ENCODE measurements around the gene NFATC3. TPM values are rescaled to one million over a fixed set of nuclear protein-coding genes. Genes with fewer than 3 reads are reported as not detected.

NFATC3 gene
- total RNA-seq, 1 experiment from 2014 or later = 43.9 TPM

DNA sequence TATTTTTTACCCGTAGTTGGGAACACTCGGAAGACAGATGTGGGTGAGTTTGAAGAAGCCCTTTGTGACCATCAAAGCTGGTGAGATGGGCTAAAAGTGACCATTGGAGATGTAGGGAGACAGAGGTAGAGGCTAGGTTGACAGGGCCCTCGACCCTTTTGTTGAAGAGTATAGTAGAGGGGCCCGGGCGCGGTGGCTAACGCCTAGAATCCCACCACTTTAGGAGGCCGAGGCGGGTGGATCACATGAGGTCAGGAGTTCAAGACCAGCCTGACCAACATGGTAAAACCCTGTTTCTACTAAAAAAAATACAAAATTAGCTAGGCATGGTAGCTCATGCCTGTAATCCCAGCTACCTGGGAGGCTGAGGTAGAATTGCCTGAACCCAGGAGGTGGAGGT lies 16.2 kb upstream of the NFATC3 start:
- Mint-ChIP-seq H3K4me3 (ENCODE audit: unreplicated experiment) (no peak overlapping the region), H3K27me3 (ENCODE audit: insufficient read depth, unreplicated experiment) (no peaks in the 10 kb centered on the region), H3K27ac (ENCODE audit: unreplicated experiment) (no peak overlapping the region), H3K36me3 (ENCODE audit: insufficient read depth, unreplicated experiment) (peaks cover 39% of the 10 kb centered on the region), H3K9me3 (ENCODE audit: unreplicated experiment) (no peaks in the 10 kb centered on the region), H3K4me1 (ENCODE audit: low read depth, unreplicated experiment) (peaks cover 25% of the 10 kb centered on the region)
- Histone ChIP-seq H3K9me3 (no peaks in the 10 kb centered on the region), H3K27me3 (replicated peaks; ENCODE audit: control insufficient read depth, insufficient read depth, low read length) (no peaks in the 10 kb centered on the region), H3K4me3 (ENCODE audit: low read depth, low read length) (no peak overlapping the region), H3K4me1 (peaks cover 19% of the 10 kb centered on the region), H3K36me3 (ENCODE audit: control insufficient read depth, insufficient read depth, low read length) (peaks cover 4% of the 10 kb centered on the region)
- TF ChIP-seq CTCF (IDR thresholded peaks at IDR 0.05; ENCODE audit: insufficient read depth in 1 of 2, low read depth in 1 of 2, low read length in 1 of 2, severe bottlenecking in 1 of 2, unreplicated experiment in 1 of 2) = no peak
- no peak for DNase-seq
- ChIA-PET POLR2A (no interaction called here), CTCF (no interaction called here)
- intact Hi-C loops (cut with micrococcal nuclease; ENCODE audit: unreplicated experiment) = loop anchor here (5.0 kb wide), 1 partner anchor 258 kb away; no protein-coding TSS in a partner anchor
- no TSS peak for BruUV-seq (replicated peaks)

GRCh38 chr16:68069511-68070248 lies 15.5 kb upstream of the NFATC3 start:
- no peak for DNase-seq
- no peak overlapping the region for H3K27ac Mint-ChIP-seq (ENCODE audit: unreplicated experiment)
- H3K4me3 Mint-ChIP-seq (ENCODE audit: unreplicated experiment) = no peak overlapping the region
- H3K27me3 ChIP-seq (replicated peaks; ENCODE audit: control insufficient read depth, insufficient read depth, low read length) = no peaks in the 10 kb centered on the region
- BruUV-seq (replicated peaks) = no TSS peak
- no peaks in the 10 kb centered on the region for H3K9me3 Mint-ChIP-seq (ENCODE audit: unreplicated experiment)
- peaks cover 11% of the 10 kb centered on the region for H3K4me1 ChIP-seq
- H3K36me3 Mint-ChIP-seq (ENCODE audit: insufficient read depth, unreplicated experiment) = peaks cover 37% of the 10 kb centered on the region
- intact Hi-C loops (cut with micrococcal nuclease; ENCODE audit: unreplicated experiment) = loop anchor here (5.0 kb wide), 1 partner anchor 258 kb away; no protein-coding TSS in a partner anchor
- ChIA-PET POLR2A (no interaction called here), CTCF (interaction anchor here (1.8 kb wide), 1 partner anchor 16 kb away, joined by 4 read pairs; the partner anchor contains the start of gene NFATC3)
- no peak overlapping the region for H3K4me3 ChIP-seq (ENCODE audit: low read depth, low read length)
- TF ChIP-seq CTCF (IDR thresholded peaks at IDR 0.05; ENCODE audit: insufficient read depth in 1 of 2, low read depth in 1 of 2, low read length in 1 of 2, severe bottlenecking in 1 of 2, unreplicated experiment in 1 of 2) = no peak
- H3K9me3 ChIP-seq = no peaks in the 10 kb centered on the region
- H3K27me3 Mint-ChIP-seq (ENCODE audit: insufficient read depth, unreplicated experiment) = no peaks in the 10 kb centered on the region
- peaks cover 20% of the 10 kb centered on the region for H3K4me1 Mint-ChIP-seq (ENCODE audit: low read depth, unreplicated experiment)
- H3K36me3 ChIP-seq (ENCODE audit: control insufficient read depth, insufficient read depth, low read length) = peaks cover 4% of the 10 kb centered on the region

GRCh38 chr16:68070249-68070730 lies 14.9 kb upstream of the NFATC3 start:
- TF ChIP-seq CTCF (IDR thresholded peaks at IDR 0.05; ENCODE audit: insufficient read depth in 1 of 2, low read depth in 1 of 2, low read length in 1 of 2, severe bottlenecking in 1 of 2, unreplicated experiment in 1 of 2) = no peak
- peaks cover 14% of the 10 kb centered on the region for H3K4me1 Mint-ChIP-seq (ENCODE audit: low read depth, unreplicated experiment)
- H3K27me3 ChIP-seq (replicated peaks; ENCODE audit: control insufficient read depth, insufficient read depth, low read length) = no peaks in the 10 kb centered on the region
- intact Hi-C loops (cut with micrococcal nuclease; ENCODE audit: unreplicated experiment) = no loop called here
- DNase-seq = no peak
- ChIA-PET POLR2A (no interaction called here), CTCF (interaction anchor here (1.8 kb wide), 1 partner anchor 15 kb away, joined by 4 read pairs; the partner anchor contains the start of gene NFATC3)
- peaks cover 38% of the 10 kb centered on the region for H3K36me3 Mint-ChIP-seq (ENCODE audit: insufficient read depth, unreplicated experiment)
- no peaks in the 10 kb centered on the region for H3K9me3 Mint-ChIP-seq (ENCODE audit: unreplicated experiment)
- H3K4me1 ChIP-seq = peaks cover 10% of the 10 kb centered on the region
- no TSS peak for BruUV-seq (replicated peaks)
- H3K4me3 ChIP-seq (ENCODE audit: low read depth, low read length) = no peak overlapping the region
- peaks cover 4% of the 10 kb centered on the region for H3K36me3 ChIP-seq (ENCODE audit: control insufficient read depth, insufficient read depth, low read length)
- H3K27ac Mint-ChIP-seq (ENCODE audit: unreplicated experiment) = no peak overlapping the region
- no peaks in the 10 kb centered on the region for H3K9me3 ChIP-seq
- no peak overlapping the region for H3K4me3 Mint-ChIP-seq (ENCODE audit: unreplicated experiment)
- no peaks in the 10 kb centered on the region for H3K27me3 Mint-ChIP-seq (ENCODE audit: insufficient read depth, unreplicated experiment)
